K562 (cell line): ENCODE measurements around the gene LRP1B.

Experiments
- CC2D1A ChIP-seq: fragments of 450-650 bp; IDR thresholded peaks from 2 replicates; pipeline ENCODE4 v1.6.1; 2017; ENCODE audit warnings: mild to moderate bottlenecking
- CREB1 ChIP-seq, 2 experiments: sonication (generic) in 1 of 2; formaldehyde crosslinking in 1 of 2; IDR thresholded peaks; 2 replicates each; pipeline versions ENCODE4 v1.6.1 to v1.8.0; 2012 to 2022; ENCODE audit warnings: inconsistent platforms in 1 of 2, mild to moderate bottlenecking in 1 of 2, missing genetic modification reagents in 1 of 2, moderate library complexity in 1 of 2
- EGR1 ChIP-seq: fragments of 450-650 bp; conservative IDR thresholded peaks from 2 replicates; pipeline ENCODE4 v1.6.1; 2017; ENCODE audit warnings: mild to moderate bottlenecking
- GABPB2 ChIP-seq: fragments of 250-450 bp; sonication (Bioruptor Pico); conservative IDR thresholded peaks from 2 replicates; pipeline ENCODE4 v1.5.1; 2021; ENCODE audit warnings: mild to moderate bottlenecking
- HEY1 ChIP-seq: fragments of 250-450 bp; sonication (Bioruptor Pico); IDR thresholded peaks from 2 replicates; pipeline ENCODE4 v1.5.0; 2020; ENCODE audit warnings: mild to moderate bottlenecking, moderate library complexity, borderline replicate concordance
- NONO ChIP-seq, 2 experiments: fragments of 200-400 bp in 1 of 2; fragments of 450-650 bp in 1 of 2; formaldehyde crosslinking in 1 of 2; IDR thresholded peaks; 2 replicates each; pipeline ENCODE4 v1.6.1; 2017; ENCODE audit warnings: low read depth in 2 of 2, mild to moderate bottlenecking in 2 of 2, moderate library complexity in 2 of 2, low read length in 1 of 2
- SP1 ChIP-seq: sonication (generic); formaldehyde crosslinking; IDR thresholded peaks from 2 replicates; pipeline ENCODE4 v1.8.1; 2022; ENCODE audit warnings: mild to moderate bottlenecking, missing genetic modification reagents
- SRSF1 ChIP-seq: fragments of 200-400 bp; formaldehyde crosslinking; IDR thresholded peaks from 2 replicates; pipeline ENCODE4 v1.6.1; 2017; ENCODE audit warnings: mild to moderate bottlenecking, low read depth, low read length, moderate library complexity
- TBL1XR1 ChIP-seq, 2 experiments: IDR thresholded peaks; 2 replicates each; pipeline ENCODE4 v1.6.1; 2012; ENCODE audit warnings: improper control_type of control experiment in 2 of 2, low read length in 2 of 2, mild to moderate bottlenecking in 1 of 2
- USF2 ChIP-seq: sonication (generic); formaldehyde crosslinking; IDR thresholded peaks from 2 replicates; pipeline ENCODE4 v1.5.0; 2020; ENCODE audit warnings: missing genetic modification reagents
- ZBTB49 ChIP-seq: sonication (generic); formaldehyde crosslinking; IDR thresholded peaks from 2 replicates; pipeline ENCODE4 v1.8.0; 2022; ENCODE audit warnings: missing genetic modification reagents, mild to moderate bottlenecking, borderline replicate concordance
- ZKSCAN1 ChIP-seq: fragments of 150-350 bp; IDR thresholded peaks from 2 replicates; pipeline ENCODE4 v1.6.1; 2016; ENCODE audit warnings: low read depth, low read length
- ZNF263 ChIP-seq: sonication (generic); formaldehyde crosslinking; IDR thresholded peaks from 2 replicates; pipeline ENCODE4 v1.8.0; 2022; ENCODE audit warnings: mild to moderate bottlenecking, missing genetic modification reagents, borderline replicate concordance

GRCh38 chr2:140506606-140507005 is 1624.2 kb downstream of the LRP1B start:
- TF ChIP-seq CC2D1A (no peak), ZNF263 (CRISPR knock-in tag) (no peak), CREB1 (IDR thresholded peaks at IDR 0.05) (no peak), CREB1 (CRISPR knock-in tag; IDR thresholded peaks at IDR 0.05) (no peak), GABPB2 (CRISPR knock-in tag) (no peak), ZKSCAN1 (no peak), NONO (IDR thresholded peaks at IDR 0.05; ENCODE audit: low read depth in 2 of 2, low read length in 1 of 2) (no peak), ZBTB49 (CRISPR knock-in tag) (no peak), HEY1 (CRISPR knock-in tag) (no peak), SRSF1 (no peak), EGR1 (no peak), SP1 (CRISPR knock-in tag) (no peak), USF2 (CRISPR knock-in tag) (no peak), TBL1XR1 (IDR thresholded peaks at IDR 0.05; ENCODE audit: low read length in 2 of 2) (no peak)
